ENCODE data around the gene ANO10. TPM values are rescaled to one million over a fixed set of nuclear protein-coding genes. Genes with fewer than 3 reads are reported as not detected.
A peak's percentile ranks its signal among the peaks of the same experiment; 100 is the strongest.

Gene ANO10
- total RNA-seq, 4 donors from 2014 or later, result 20.9 to 70.5 (median 48.0) TPM

DNA sequence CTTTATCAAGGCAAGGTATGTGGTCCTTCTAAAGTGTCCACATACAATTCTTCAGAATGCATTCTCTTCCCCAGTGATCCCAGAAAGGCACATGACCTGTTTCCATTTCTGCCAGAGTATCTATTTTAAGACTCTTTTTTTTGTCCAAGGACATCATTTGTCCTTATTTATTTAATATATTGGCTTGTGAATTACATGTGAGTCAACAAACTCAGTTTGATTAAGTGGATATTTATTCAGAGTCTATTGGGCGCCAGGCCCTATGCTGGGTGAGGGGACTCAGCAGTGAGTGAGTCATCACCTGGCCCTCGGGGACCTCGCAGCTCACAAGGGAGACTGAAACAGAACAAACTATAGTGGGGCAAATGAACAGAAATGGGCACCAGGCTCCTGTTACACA lies 198.7 kb downstream of the ANO10 start:
- DNase-seq, result peak; percentile 14
- 67 to 80% methylated on average over 1 to 3 of the region's 3 CpGs for WGBS, 2 donors (ENCODE audit: low coverage in 1 of 2)

GRCh38 chr3:43418601-43419272 lies 203.1 kb downstream of the ANO10 start:
- 72% methylated on average over 4 to 8 of the region's 8 CpGs for WGBS, 2 donors (ENCODE audit: low coverage in 1 of 2)
- peaks cover 0 to 9% (median 2%) of the 10 kb centered on the region in 4 donors for H3K4me1 ChIP-seq
- DNase-seq, result no peak
- H3K27me3 ChIP-seq, result no peaks in the 10 kb centered on the region
- peak overlapping the region in 2 of 4 donors; percentile 8 to 31 for H3K27ac ChIP-seq
- no peak overlapping the region for H3K4me3 ChIP-seq
- no peaks in the 10 kb centered on the region for H3K36me3 ChIP-seq
- no peaks in the 10 kb centered on the region for H3K9me3 ChIP-seq
- in situ Hi-C loops (cut with MboI; ENCODE audit: low pct_ligation_motif_present in 1 of 4, low pct_unique_long_range_greater_than_20kb in 1 of 4, low sequenced_read_pairs in 3 of 4), result no loop called here
- intact Hi-C loops (cut with DNase I; ENCODE audit: low total_unique reads), result no loop called here
- no peak for TF ChIP-seq CTCF (IDR thresholded peaks at IDR 0.05)

More for the DNA sequence above, 198.7 kb downstream of the ANO10 start:
- intact Hi-C loops (cut with DNase I; ENCODE audit: low total_unique reads) (no loop called here), in situ Hi-C loops (cut with MboI; ENCODE audit: low pct_ligation_motif_present in 1 of 4, low pct_unique_long_range_greater_than_20kb in 1 of 4, low sequenced_read_pairs in 3 of 4) (no loop called here)
- H3K36me3 ChIP-seq, result no peaks in the 10 kb centered on the region
- H3K9me3 ChIP-seq, result no peaks in the 10 kb centered on the region
- H3K27ac ChIP-seq, result peak overlapping the region in 2 of 4 donors; percentile 26 to 41
- H3K4me1 ChIP-seq, result peaks cover 0 to 10% (median 2%) of the 10 kb centered on the region in 4 donors
- H3K27me3 ChIP-seq, result no peaks in the 10 kb centered on the region
- TF ChIP-seq CTCF (IDR thresholded peaks at IDR 0.05) (no peak), POLR2A (IDR thresholded peaks at IDR 0.05) (no peak), POLR2AphosphoS5 (IDR thresholded peaks at IDR 0.05) (peak; percentile 30 to 70 (median 59)), EP300 (IDR thresholded peaks at IDR 0.05; ENCODE audit: low read depth) (no peak)
- H3K4me3 ChIP-seq, result no peak overlapping the region

DNA sequence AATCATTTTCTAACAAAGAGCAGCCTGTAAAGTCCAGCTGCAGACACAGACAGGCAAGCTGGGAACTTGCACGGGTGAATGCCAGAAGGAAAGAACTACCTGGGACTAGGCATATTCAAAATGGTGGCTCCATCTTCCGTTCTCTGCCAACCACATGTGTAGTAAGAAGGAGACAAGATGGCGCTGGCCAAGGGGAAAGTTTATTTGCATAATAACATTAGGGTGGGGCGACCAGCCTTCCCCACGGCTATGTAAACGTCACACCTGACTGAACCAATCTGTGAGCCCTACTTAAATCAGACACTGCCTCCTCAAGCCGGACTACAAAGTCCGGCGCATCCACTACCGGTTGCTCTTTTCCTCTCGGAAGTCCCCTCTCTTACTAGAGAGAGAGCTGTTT lies 204.7 kb downstream of the ANO10 start:
- WGBS, 2 donors (ENCODE audit: low coverage in 1 of 2), result 86 to 89% methylated on average over 8 to 11 of the region's 11 CpGs
- intact Hi-C loops (cut with DNase I; ENCODE audit: low total_unique reads), result no loop called here

DNA sequence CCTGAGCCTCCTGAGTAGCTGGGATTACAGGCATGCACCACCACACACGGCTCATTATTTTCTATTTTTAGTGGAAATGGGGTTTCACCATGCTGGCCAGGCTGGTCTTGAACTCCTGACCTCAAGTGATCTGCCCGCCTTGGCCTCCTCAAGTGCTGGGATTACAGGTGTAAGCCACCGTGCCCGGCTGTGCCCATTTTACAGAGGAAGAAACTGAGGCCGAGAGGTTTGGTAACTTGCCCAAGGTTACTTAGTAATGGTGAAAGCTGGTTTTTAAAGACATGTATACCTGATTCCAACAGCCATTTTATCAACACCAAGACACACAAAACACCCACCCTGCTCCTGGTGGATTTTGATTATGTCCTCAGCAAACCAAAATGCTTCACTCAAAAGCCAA lies 206.7 kb downstream of the ANO10 start:
- Histone ChIP-seq H3K4me3 (no peak overlapping the region), H3K27ac (no peak overlapping the region), H3K27me3 (no peaks in the 10 kb centered on the region), H3K4me1 (no peaks in the 10 kb centered on the region), H3K9me3 (no peaks in the 10 kb centered on the region), H3K36me3 (no peaks in the 10 kb centered on the region)
- 95% methylated on average over 5 of the region's 5 CpGs; no CpG with 5 or more reads in 1 of the 2 donors for WGBS, 2 donors (ENCODE audit: low coverage in 1 of 2)
- no peak for DNase-seq
- TF ChIP-seq POLR2A (IDR thresholded peaks at IDR 0.05) (no peak), CTCF (IDR thresholded peaks at IDR 0.05) (no peak), POLR2AphosphoS5 (IDR thresholded peaks at IDR 0.05) (no peak), EP300 (IDR thresholded peaks at IDR 0.05; ENCODE audit: low read depth) (no peak)
- intact Hi-C loops (cut with DNase I; ENCODE audit: low total_unique reads), result no loop called here
- in situ Hi-C loops (cut with MboI; ENCODE audit: low pct_ligation_motif_present in 1 of 4, low pct_unique_long_range_greater_than_20kb in 1 of 4, low sequenced_read_pairs in 3 of 4), result no loop called here

More for the DNA sequence above, 204.7 kb downstream of the ANO10 start:
- H3K36me3 ChIP-seq, result no peaks in the 10 kb centered on the region
- TF ChIP-seq POLR2AphosphoS5 (IDR thresholded peaks at IDR 0.05) (no peak), CTCF (IDR thresholded peaks at IDR 0.05) (no peak), POLR2A (IDR thresholded peaks at IDR 0.05) (no peak), EP300 (IDR thresholded peaks at IDR 0.05; ENCODE audit: low read depth) (no peak)
- H3K9me3 ChIP-seq, result no peaks in the 10 kb centered on the region
- in situ Hi-C loops (cut with MboI; ENCODE audit: low pct_ligation_motif_present in 1 of 4, low pct_unique_long_range_greater_than_20kb in 1 of 4, low sequenced_read_pairs in 3 of 4), result no loop called here
- H3K4me1 ChIP-seq, result peaks cover 0 to under 1% (median 0%) of the 10 kb centered on the region in 4 donors
- H3K27me3 ChIP-seq, result no peaks in the 10 kb centered on the region
- H3K4me3 ChIP-seq, result no peak overlapping the region
- no peak overlapping the region for H3K27ac ChIP-seq
- no peak for DNase-seq
